H1 (cell line): ENCODE results near the gene OGFOD3. TPM values are rescaled to one million over a fixed set of nuclear protein-coding genes. Genes with fewer than 3 reads are reported as not detected.

Experiments used
- CTCF ChIA-PET: fragments of 300-600 bp; sonication (Branson Sonifier 250); formaldehyde crosslinking; loops from one replicate; lab custom pipeline; 2021; ENCODE audit not compliant: partially characterized antibody; lab: Charles Lee
- POLR2A ChIA-PET: fragments of 300-600 bp; sonication (Branson Sonifier 250); formaldehyde crosslinking; loops from one replicate; lab custom pipeline; 2021; ENCODE audit warnings: inconsistent platforms; ENCODE audit not compliant: partially characterized antibody; lab: Charles Lee
- DNase-seq, 2 experiments: peaks; one replicate each; pipeline versions ENCODE4 v3.0.0 to v3.0.0-alpha.2; 2010 to 2022; ENCODE audit warnings: low spot score in 2 of 2, low read depth in 1 of 2, mixed read lengths in 1 of 2
- FAIRE-seq: peaks from 2 replicates; lab custom pipeline; 2011; peaks lifted over from hg19 to GRCh38; lab: Jason Lieb, UNC
- H2AFZ ChIP-seq: 2 replicates; pipeline ENCODE4 v1.8.1; 2012; ENCODE audit warnings: low read length, inconsistent platforms
- H2AK5ac ChIP-seq: 2 replicates; pipeline ENCODE4 v1.6.1; 2013; ENCODE audit warnings: low read depth, low read length
- H2BK120ac ChIP-seq: replicated peaks from 2 replicates; pipeline ENCODE3; 2013; ENCODE audit warnings: low read depth, low read length, inconsistent platforms
- H2BK12ac ChIP-seq: 2 replicates; pipeline ENCODE4 v1.6.1; 2013; ENCODE audit warnings: low read depth, low read length
- H2BK15ac ChIP-seq: 2 replicates; pipeline ENCODE4 v1.6.1; 2013; ENCODE audit warnings: low read length
- H2BK20ac ChIP-seq: 2 replicates; pipeline ENCODE4 v1.6.1; 2013; ENCODE audit warnings: low read length
- H2BK5ac ChIP-seq: 2 replicates; pipeline ENCODE4 v1.6.1; 2013; ENCODE audit warnings: low read depth, low read length
- H3K14ac ChIP-seq: 2 replicates; pipeline ENCODE4 v1.6.1; 2013; ENCODE audit warnings: inconsistent platforms; ENCODE audit not compliant: insufficient read length
- H3K18ac ChIP-seq: 2 replicates; pipeline ENCODE4 v1.6.1; 2013; ENCODE audit warnings: low read length; ENCODE audit errors: extremely low read depth
- H3K23ac ChIP-seq: 2 replicates; pipeline ENCODE4 v1.6.1; 2013; ENCODE audit warnings: inconsistent platforms; ENCODE audit not compliant: insufficient read length
- H3K23me2 ChIP-seq: 2 replicates; pipeline ENCODE4 v1.6.1; 2013; ENCODE audit warnings: low read depth, low read length
- H3K27ac ChIP-seq: 2 replicates; pipeline ENCODE4 v1.6.1; 2011; ENCODE audit warnings: low read depth, low read length, inconsistent platforms
- H3K27me3 ChIP-seq, 4 experiments: replicated peaks in 1 of 4; 1 replicate in 1 of 4; 2 replicates in 3 of 4; pipeline versions ENCODE4 v1.6.1 to v1.8.1; 2011 to 2013; ENCODE audit warnings: low read length in 3 of 4, mild to moderate bottlenecking in 3 of 4, inconsistent platforms in 2 of 4, mixed read lengths in 2 of 4, moderate library complexity in 1 of 4; ENCODE audit not compliant: control insufficient read depth in 3 of 4, insufficient read depth in 3 of 4; ENCODE audit errors: extremely low read depth in 1 of 4
- H3K36me3 ChIP-seq, 4 experiments: 2 replicates each; pipeline versions ENCODE4 v1.6.1 to v1.8.1; 2011 to 2013; ENCODE audit warnings: mild to moderate bottlenecking in 4 of 4, low read length in 3 of 4, moderate library complexity in 2 of 4, control low read depth in 1 of 4, inconsistent platforms in 1 of 4; ENCODE audit not compliant: insufficient read depth in 4 of 4, control insufficient read depth in 2 of 4
- H3K4ac ChIP-seq: replicated peaks from 2 replicates; pipeline ENCODE3; 2013; ENCODE audit warnings: low read length, low read depth, mixed read lengths, inconsistent platforms; ENCODE audit not compliant: insufficient read length
- H3K4me1 ChIP-seq, 4 experiments: replicated peaks in 1 of 4; 1 replicate in 1 of 4; 2 replicates in 3 of 4; pipeline versions ENCODE4 v1.6.1 to v1.8.1; 2011 to 2013; ENCODE audit warnings: low read length in 3 of 4, inconsistent platforms in 2 of 4, mixed read lengths in 1 of 4; ENCODE audit not compliant: insufficient read depth in 4 of 4, control insufficient read depth in 3 of 4
- H3K4me2 ChIP-seq, 2 experiments: 2 replicates each; pipeline versions ENCODE4 v1.6.1 to v1.8.1; 2011 to 2013; ENCODE audit warnings: low read depth in 2 of 2, low read length in 2 of 2, control low read depth in 1 of 2, inconsistent platforms in 1 of 2, mild to moderate bottlenecking in 1 of 2; ENCODE audit not compliant: insufficient read depth in 1 of 2
- H3K4me3 ChIP-seq, 4 experiments: fragments of 200-600, 300-600 bp in 1 of 4; sonication (generic), shearing (Covaris generic), sonication (Bioruptor Twin) in 1 of 4; 2 replicates each; pipeline versions ENCODE4 v1.5.1 to v1.8.1; 2011 to 2016; ENCODE audit warnings: low read length in 4 of 4, low read depth in 3 of 4, control low read depth in 2 of 4, inconsistent platforms in 2 of 4, mild to moderate bottlenecking in 2 of 4, mixed read lengths in 1 of 4, moderate library complexity in 1 of 4; ENCODE audit not compliant: insufficient read depth in 2 of 4; ENCODE audit errors: extremely low read depth in 1 of 4
- H3K56ac ChIP-seq: replicated peaks from 2 replicates; pipeline ENCODE3; 2013; ENCODE audit warnings: low read depth, mild to moderate bottlenecking, mixed read lengths, low read length, inconsistent platforms; ENCODE audit not compliant: insufficient read length
- H3K79me1 ChIP-seq: 2 replicates; pipeline ENCODE4 v1.6.1; 2013; ENCODE audit warnings: low read depth, low read length, control low read depth
- H3K79me2 ChIP-seq, 2 experiments: 2 replicates each; pipeline versions ENCODE4 v1.6.1 to v1.8.1; 2012 to 2013; ENCODE audit warnings: low read length in 2 of 2, mild to moderate bottlenecking in 2 of 2, inconsistent platforms in 1 of 2; ENCODE audit not compliant: insufficient read depth in 2 of 2, control insufficient read depth in 1 of 2
- H3K9ac ChIP-seq, 4 experiments: replicated peaks in 1 of 4; 1 replicate in 1 of 4; 2 replicates in 3 of 4; pipeline versions ENCODE4 v1.6.1 to v1.8.1; 2011 to 2013; ENCODE audit warnings: low read depth in 3 of 4, low read length in 3 of 4, control low read depth in 2 of 4, mild to moderate bottlenecking in 2 of 4, moderate library complexity in 2 of 4, inconsistent platforms in 1 of 4; ENCODE audit errors: extremely low read depth in 1 of 4
- H3K9me3 ChIP-seq, 2 experiments: 2 replicates each; pipeline versions ENCODE4 v1.6.1 to v1.8.1; 2012 to 2013; ENCODE audit warnings: mild to moderate bottlenecking in 2 of 2, moderate library complexity in 2 of 2, control low read depth in 1 of 2, inconsistent platforms in 1 of 2, low read depth in 1 of 2, low read length in 1 of 2, mixed read lengths in 1 of 2; ENCODE audit not compliant: insufficient read depth in 2 of 2
- H4K20me1 ChIP-seq, 2 experiments: replicated peaks in 1 of 2; 2 replicates each; pipeline versions ENCODE3 to v1.8.1; 2011 to 2013; ENCODE audit warnings: inconsistent platforms in 2 of 2, low read length in 2 of 2, mild to moderate bottlenecking in 1 of 2; ENCODE audit not compliant: insufficient read depth in 2 of 2, control insufficient read depth in 1 of 2
- H4K5ac ChIP-seq: 2 replicates; pipeline ENCODE4 v1.6.1; 2013; ENCODE audit warnings: low read length, low read depth, mixed read lengths, inconsistent platforms; ENCODE audit not compliant: insufficient read length
- H4K8ac ChIP-seq: 2 replicates; pipeline ENCODE4 v1.8.0; 2013; ENCODE audit warnings: mild to moderate bottlenecking, moderate library complexity, low read length, inconsistent platforms; ENCODE audit not compliant: insufficient read depth; ENCODE audit errors: extremely low read depth
- H4K91ac ChIP-seq: replicated peaks from 2 replicates; pipeline ENCODE3; 2013; ENCODE audit warnings: low read length, mixed read lengths, inconsistent platforms; ENCODE audit not compliant: insufficient read length
- CTBP2 ChIP-seq: IDR thresholded peaks from 2 replicates; pipeline ENCODE4 v1.7.0; 2011; ENCODE audit warnings: borderline replicate concordance, mild to moderate bottlenecking, moderate library complexity, mixed read lengths, low read length; ENCODE audit not compliant: insufficient read depth, insufficient read length
- JUN ChIP-seq: IDR thresholded peaks from 2 replicates; pipeline ENCODE4 v1.6.1; 2011; ENCODE audit warnings: low read depth, mild to moderate bottlenecking, improper control_type of control experiment, low read length
- KDM5A ChIP-seq: fragments of 200-600 bp; IDR thresholded peaks from 2 replicates; pipeline ENCODE4 v1.7.1; 2012; ENCODE audit warnings: mild to moderate bottlenecking, low read length, inconsistent platforms, mixed read lengths
- RAD21 ChIP-seq, 2 experiments: IDR thresholded peaks in 1 of 2; conservative IDR thresholded peaks in 1 of 2; 2 replicates each; pipeline ENCODE4 v1.6.1; 2011; ENCODE audit warnings: low read depth in 2 of 2, low read length in 2 of 2, improper control_type of control experiment in 1 of 2, inconsistent platforms in 1 of 2, mild to moderate bottlenecking in 1 of 2, moderate library complexity in 1 of 2
- SAP30 ChIP-seq: fragments of 300-600 bp; sonication (generic); IDR thresholded peaks from 2 replicates; pipeline ENCODE4 v1.7.1; 2012; ENCODE audit warnings: low read length, moderate library complexity, mild to moderate bottlenecking, inconsistent platforms; ENCODE audit not compliant: insufficient read depth, insufficient replicate concordance
- SIN3A ChIP-seq, 2 experiments: IDR thresholded peaks in 1 of 2; conservative IDR thresholded peaks in 1 of 2; 2 replicates each; pipeline ENCODE4 v1.6.1; 2011 to 2012; ENCODE audit warnings: low read length in 2 of 2, improper control_type of control experiment in 1 of 2, low read depth in 1 of 2, mild to moderate bottlenecking in 1 of 2
- SIRT6 ChIP-seq: IDR thresholded peaks from one replicate; pipeline ENCODE4 v1.7.1; 2012; ENCODE audit warnings: low read length, inconsistent platforms
- WGBS, 2 experiments: shearing (Covaris generic) in 1 of 2; methylation state at CpG; one replicate each; pipeline versions ENCODE4 v1.1.6 to v1.1.7; 2013 to 2015; ENCODE audit warnings: low lambda C conversion rate in 2 of 2, mixed read lengths in 2 of 2, inconsistent platforms in 1 of 2, low coverage in 1 of 2, missing lambda C conversion rate in 1 of 2; ENCODE audit not compliant: insufficient replicate concordance in 2 of 2, insufficient coverage in 1 of 2, insufficient read length in 1 of 2; ENCODE audit errors: extremely low coverage in 1 of 2, missing lambda C conversion rate in 1 of 2; 5-methylcytosine and 5-hydroxymethylcytosine counted together
- polyA plus RNA-seq, 7 experiments: library from polyadenylated mRNA; depleted of rRNA in 3 of 7; stranded (reverse) in 5 of 7; unstranded in 2 of 7; fragments of >200 nt in 5 of 7; fragments of 200-250 nt in 2 of 7; gene quantifications; 1 replicate in 5 of 7; 2 replicates in 1 of 7; 4 replicates in 1 of 7; pipeline versions ENCODE4 v1.2.1 to v1.2.3, GENCODE V29; 2011 to 2013; ENCODE audit warnings: missing spikeins in 2 of 7, mixed read lengths in 2 of 7
- total RNA-seq: library from RNA; stranded (reverse); fragmentation: NEBNext Ultra II Directional; extraction: Animal tissue kit (Norgen Biotek cat#: 25700); gene quantifications from 2 replicates; pipeline ENCODE4 v1.2.1, GENCODE V29; 2021
- TF ChIP-seq, protein P1 (sequence below): IDR thresholded peaks from 2 replicates; pipeline ENCODE4 v1.6.1; 2012; ENCODE audit warnings: inconsistent platforms

OGFOD3 gene
- total and polyA plus RNA-seq, 2 of the 8 experiments (the other 6 are each of a cell fraction or from before 2014, with no cell fraction given): 21.1 to 21.8 TPM

- POLR2A ChIA-PET: interaction anchor here (0.6 kb wide), 1 partner anchor 367 kb away, joined by 4 read pairs; no protein-coding TSS in a partner anchor
- 90% methylated on average over 28 of the region's 28 CpGs; no CpG with 5 or more reads in 1 of the 2 experiments for WGBS, 2 experiments
- H3K27me3 ChIP-seq: peaks cover 0 to 10% (median 4%) of the 10 kb centered on the region in 4 experiments; a peak in 4 of 7 replicates
- no peak overlapping the region for H3K9ac ChIP-seq
- H2BK120ac ChIP-seq: no peak overlapping the region
- H3K4ac ChIP-seq: no peak overlapping the region
- H3K23ac ChIP-seq: no peak overlapping the region
- H2AK5ac ChIP-seq: no peak overlapping the region
- H2BK5ac ChIP-seq: no peak overlapping the region
- H3K23me2 ChIP-seq: no peaks in the 10 kb centered on the region
- no peak overlapping the region for H4K5ac ChIP-seq
- TF ChIP-seq SIRT6: no peak
- TF ChIP-seq SIN3A (conservative IDR thresholded peaks at IDR 0.05 in 1 of 2, IDR thresholded peaks at IDR 0.05 in 1 of 2; ENCODE audit: low read depth in 1 of 2, low read length in 2 of 2): no peak
- no peak for TF ChIP-seq RAD21 (IDR thresholded peaks at IDR 0.05 in 1 of 2, conservative IDR thresholded peaks at IDR 0.05 in 1 of 2; ENCODE audit: low read depth in 2 of 2, low read length in 2 of 2)
- no peak for TF ChIP-seq JUN
- TF ChIP-seq, protein P1, sequence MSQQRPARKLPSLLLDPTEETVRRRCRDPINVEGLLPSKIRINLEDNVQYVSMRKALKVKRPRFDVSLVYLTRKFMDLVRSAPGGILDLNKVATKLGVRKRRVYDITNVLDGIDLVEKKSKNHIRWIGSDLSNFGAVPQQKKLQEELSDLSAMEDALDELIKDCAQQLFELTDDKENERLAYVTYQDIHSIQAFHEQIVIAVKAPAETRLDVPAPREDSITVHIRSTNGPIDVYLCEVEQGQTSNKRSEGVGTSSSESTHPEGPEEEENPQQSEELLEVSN: no peak
- no peak for TF ChIP-seq SAP30
- no peak for TF ChIP-seq CTBP2
- no peak for TF ChIP-seq KDM5A
- DNase-seq: no peak
- no peaks in the 10 kb centered on the region for H3K79me2 ChIP-seq
- no peak for FAIRE-seq
- H2BK15ac ChIP-seq: no peak overlapping the region
- no peak overlapping the region for H3K14ac ChIP-seq
- H2BK12ac ChIP-seq: no peak overlapping the region
- H2BK20ac ChIP-seq: no peak overlapping the region
- H3K4me3 ChIP-seq: no peak overlapping the region
- H3K18ac ChIP-seq: no peak overlapping the region
- H3K4me2 ChIP-seq: no peak overlapping the region
- no peaks in the 10 kb centered on the region for H3K36me3 ChIP-seq
- no peak overlapping the region for H4K91ac ChIP-seq
- H2AFZ ChIP-seq: no peak overlapping the region
- H3K79me1 ChIP-seq: no peaks in the 10 kb centered on the region
- no peak overlapping the region for H3K27ac ChIP-seq
- CTCF ChIA-PET: interaction anchor here (1.0 to 1.8 kb wide), 3 partner anchors 10 to 161 kb away, joined by 3 to 4 read pairs (median 3); no protein-coding TSS in a partner anchor
- H3K56ac ChIP-seq: no peak overlapping the region
- H3K9me3 ChIP-seq: peaks cover 0 to 2% of the 10 kb centered on the region in 2 experiments; a peak in 1 of 4 replicates
- H3K4me1 ChIP-seq: peaks cover 0 to 6% (median 2%) of the 10 kb centered on the region in 4 experiments; a peak in 4 of 7 replicates
- no peak overlapping the region for H4K8ac ChIP-seq
- H4K20me1 ChIP-seq: no peaks in the 10 kb centered on the region
These were observed 75.9 kb downstream of the OGFOD3 start for GRCh38 chr17:82342361-82343079.
